Body of pancreas (tissue), 4 donors: ENCODE results near the gene HOXB5.

Experiments used
- POLR2A ChIP-seq, 3 donors: fragments of 450-650 bp; IDR thresholded peaks; one replicate each; pipeline ENCODE4 v1.6.1; 2016; ENCODE audit warnings: antibody characterized with exemption in 3 of 3, mild to moderate bottlenecking in 2 of 3
- TF ChIP-seq, protein P1 (sequence below), 7 experiments: fragments of 450-650 bp in 4 of 7; fragments of 200-600 bp in 3 of 7; sonication (generic) in 3 of 7; IDR thresholded peaks; one replicate each; pipeline ENCODE4 v1.5.1; 2016 to 2019; ENCODE audit warnings: antibody characterized with exemption in 7 of 7

DNA sequence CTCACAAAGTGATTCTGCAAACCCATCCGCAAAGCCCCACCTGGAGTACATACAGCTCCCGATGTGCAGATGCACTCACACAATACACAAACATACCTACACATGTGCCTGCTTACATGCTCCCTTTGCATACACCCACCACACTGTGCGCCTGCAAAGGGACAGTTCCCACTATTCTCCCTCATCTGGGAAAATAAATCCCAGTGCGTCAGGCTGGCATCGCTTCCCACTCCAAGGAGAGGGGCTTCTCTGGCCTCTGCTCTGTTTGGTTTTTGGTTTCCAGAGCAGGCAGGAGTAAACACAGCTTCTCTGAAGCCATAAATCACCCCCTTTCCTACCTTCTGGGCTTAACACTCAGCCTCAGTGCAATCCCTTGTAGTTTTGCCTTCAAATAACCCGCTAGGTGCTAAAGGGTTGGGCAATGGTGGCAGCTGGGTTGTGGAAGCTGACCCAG is 30.2 kb downstream of the HOXB5 start:
- TF ChIP-seq, protein P1, sequence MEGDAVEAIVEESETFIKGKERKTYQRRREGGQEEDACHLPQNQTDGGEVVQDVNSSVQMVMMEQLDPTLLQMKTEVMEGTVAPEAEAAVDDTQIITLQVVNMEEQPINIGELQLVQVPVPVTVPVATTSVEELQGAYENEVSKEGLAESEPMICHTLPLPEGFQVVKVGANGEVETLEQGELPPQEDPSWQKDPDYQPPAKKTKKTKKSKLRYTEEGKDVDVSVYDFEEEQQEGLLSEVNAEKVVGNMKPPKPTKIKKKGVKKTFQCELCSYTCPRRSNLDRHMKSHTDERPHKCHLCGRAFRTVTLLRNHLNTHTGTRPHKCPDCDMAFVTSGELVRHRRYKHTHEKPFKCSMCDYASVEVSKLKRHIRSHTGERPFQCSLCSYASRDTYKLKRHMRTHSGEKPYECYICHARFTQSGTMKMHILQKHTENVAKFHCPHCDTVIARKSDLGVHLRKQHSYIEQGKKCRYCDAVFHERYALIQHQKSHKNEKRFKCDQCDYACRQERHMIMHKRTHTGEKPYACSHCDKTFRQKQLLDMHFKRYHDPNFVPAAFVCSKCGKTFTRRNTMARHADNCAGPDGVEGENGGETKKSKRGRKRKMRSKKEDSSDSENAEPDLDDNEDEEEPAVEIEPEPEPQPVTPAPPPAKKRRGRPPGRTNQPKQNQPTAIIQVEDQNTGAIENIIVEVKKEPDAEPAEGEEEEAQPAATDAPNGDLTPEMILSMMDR (IDR thresholded peaks at IDR 0.05), result no peak
- no peak for TF ChIP-seq POLR2A (IDR thresholded peaks at IDR 0.05)
